Epidermal melanocyte (primary cell): ENCODE measurements around the gene DAAM1.
A peak's percentile ranks its signal among the peaks of the same experiment; 100 is the strongest.

ENCODE experiments used
- DNase-seq: peaks from one replicate; pipeline ENCODE4 v3.0.0; 2011; ENCODE audit warnings: low spot score; ENCODE audit not compliant: insufficient read length

Gene DAAM1

DNA sequence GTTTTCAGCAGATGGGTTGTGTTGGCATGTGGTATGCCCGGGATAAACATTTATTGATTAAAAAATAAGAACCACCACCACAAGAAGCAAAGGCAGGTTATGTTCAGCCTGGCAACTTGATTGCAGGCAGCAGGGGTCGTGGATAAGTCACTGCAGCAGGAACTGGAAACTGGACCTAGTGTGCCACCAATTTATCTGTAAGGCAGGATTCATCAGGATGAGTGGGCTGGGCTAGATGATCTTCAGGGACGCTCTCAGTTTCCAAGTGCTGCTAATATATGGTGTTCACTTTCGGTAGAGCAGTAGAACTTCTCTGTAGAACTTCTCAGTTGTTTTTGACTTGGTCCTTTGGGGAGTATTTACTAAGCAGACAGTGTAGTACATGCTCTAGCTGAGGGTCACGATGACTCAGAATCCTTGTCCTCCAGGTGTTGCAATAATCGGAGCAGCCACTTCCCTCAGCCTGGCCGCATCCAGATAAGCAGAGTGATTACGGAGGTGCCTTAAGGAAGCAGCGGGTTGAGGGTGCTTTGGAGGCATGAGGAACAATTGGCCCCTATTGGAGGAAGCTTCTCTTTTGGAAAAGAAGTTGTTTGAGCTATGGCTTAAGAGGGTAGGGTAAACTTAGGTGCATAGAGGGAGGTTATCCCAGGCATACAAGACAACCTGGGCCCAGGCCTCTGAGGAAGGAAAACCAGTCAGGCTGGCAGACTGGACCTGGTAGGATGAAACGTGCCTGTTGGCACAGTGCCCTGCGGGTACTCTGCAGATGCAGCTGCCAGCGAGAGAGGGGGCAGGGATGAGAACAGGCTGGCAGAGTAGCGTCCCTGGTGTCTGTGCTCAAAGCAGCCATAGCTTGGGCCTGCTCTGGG is 172.7 kb downstream of the DAAM1 start:
- no peak for DNase-seq

DNA sequence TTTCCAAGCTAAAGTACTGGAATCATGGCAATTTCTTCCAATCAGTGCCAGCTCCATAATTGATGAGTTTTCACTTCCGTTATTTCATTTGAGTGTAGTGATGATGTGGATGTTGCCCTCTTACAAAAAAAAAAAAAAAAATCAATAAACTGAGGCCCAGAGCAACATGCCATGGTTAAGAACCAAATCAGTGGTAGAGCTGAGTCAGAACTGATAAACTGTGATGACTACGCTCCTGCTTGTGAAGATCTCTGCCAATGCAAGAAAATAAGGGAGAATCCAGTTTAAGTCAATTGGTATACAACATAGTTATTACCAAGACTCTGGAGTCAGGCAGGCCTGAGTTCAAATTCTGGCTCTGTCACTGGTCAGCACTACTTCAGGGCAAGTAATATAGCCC is 174.0 kb downstream of the DAAM1 start:
- DNase-seq, result no peak

DNA sequence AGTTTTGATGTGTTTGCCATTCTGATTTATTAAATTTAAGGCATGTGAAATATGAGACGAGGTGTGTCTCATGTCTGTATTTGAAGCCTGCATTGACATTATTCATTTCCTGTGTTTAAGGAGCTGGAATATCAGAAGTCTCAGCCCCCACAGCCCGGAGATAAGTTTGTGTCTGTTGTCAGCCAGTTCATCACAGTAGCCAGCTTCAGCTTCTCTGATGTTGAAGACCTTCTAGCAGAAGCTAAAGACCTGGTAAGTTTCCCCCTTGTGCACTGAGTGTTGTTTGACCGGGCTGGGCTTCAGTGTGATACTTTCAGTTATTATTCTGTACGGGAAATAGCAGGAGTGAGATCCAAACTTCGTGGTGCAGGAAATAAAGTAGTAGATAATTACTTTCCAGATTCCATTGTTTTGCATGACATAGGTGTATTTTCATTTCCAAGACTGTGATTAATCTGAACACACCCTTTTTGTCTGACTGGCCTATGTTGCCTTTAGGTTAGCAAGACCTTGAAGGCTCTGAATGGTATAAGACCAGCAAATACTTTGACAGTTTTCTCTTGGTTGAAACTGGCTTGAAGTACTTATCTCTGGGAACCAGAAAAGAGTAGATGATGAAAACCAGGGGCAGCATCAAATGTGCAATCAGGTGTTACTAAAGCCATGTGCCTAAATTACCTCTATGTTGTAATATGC is 175.2 kb downstream of the DAAM1 start:
- no peak for DNase-seq

DNA sequence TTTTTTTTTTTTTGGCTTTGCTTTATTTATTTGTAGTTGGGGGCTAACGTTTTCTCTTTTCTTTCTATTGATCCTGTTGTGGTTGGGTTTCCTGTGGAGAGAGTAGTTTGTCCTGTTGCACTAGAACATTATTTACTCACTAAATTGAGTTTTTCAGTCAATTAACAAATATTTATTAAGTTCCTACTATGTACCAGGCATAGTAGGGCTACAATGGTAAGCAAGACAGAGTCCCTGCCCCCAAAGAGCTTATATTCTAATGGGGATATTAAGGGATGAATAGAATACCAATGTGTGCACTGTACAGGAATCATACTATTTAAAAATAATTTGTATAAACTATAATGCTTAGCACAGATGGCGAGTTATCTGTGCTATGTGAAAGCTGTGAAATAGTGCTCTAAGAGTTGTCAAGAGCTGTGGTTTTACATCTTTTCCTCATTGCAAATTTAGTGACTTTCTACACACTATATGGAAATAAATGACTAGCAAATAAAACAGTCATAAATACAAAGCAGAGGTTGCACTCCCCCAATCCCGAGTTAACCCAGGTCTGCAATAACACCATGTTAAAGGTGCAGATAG is 181.8 kb downstream of the DAAM1 start:
- DNase-seq, result no peak

DNA sequence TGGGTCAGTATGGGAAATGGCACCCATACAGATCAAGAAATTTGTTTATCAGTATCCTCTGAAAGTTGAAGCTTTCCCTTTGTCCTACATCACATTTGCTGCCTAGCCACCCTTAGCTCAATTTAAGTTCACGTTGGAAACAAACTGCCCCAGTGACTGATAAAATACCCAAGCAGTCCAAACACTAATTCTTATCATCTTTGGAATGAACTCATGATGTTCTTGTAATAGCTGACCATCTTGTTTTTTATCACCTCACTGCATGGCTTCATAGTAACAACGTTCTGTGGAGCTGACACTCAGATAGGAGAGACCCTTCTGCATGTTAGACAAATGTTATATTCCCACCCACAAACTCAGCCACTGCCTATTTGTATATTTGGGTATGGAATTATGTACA is 183.3 kb downstream of the DAAM1 start:
- DNase-seq, result no peak

DNA sequence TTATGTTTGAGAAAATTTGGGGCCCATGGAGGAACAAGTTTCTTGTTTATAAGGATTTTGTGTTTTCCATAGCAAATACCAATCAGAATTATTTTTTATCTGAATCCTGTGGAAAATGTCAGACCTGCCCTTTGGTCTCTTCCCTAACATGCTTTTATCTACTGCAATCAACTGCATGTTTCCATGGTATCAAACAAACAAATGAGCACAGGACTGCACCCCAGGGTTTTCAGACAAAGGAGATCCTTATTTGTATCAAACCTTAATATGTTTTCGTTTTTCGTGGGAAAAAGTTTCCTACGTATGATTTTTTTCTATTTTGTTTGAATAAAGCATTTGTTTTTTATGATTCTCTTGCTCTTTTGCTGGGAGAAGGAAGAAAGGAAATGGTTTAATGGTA is 185.6 kb downstream of the DAAM1 start:
- DNase-seq, result no peak

DNA sequence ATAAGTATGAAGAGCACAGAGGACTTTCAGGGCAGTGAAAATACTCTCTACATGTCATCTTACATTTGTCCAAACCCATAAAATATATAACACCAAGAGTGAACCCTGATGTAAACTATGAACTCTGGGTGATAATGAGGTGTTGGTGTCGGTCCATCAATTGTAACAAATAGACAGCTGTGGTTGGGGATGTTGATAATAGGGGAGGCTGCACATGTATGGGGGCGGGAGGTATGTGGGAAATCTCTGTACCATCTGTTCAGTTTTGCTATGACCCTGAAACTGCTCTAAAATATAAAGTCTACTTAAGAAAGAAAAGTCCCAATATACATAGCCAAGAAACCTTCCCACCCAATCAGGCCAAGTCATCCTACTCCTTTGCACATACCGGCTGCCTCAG is 188.2 kb downstream of the DAAM1 start:
- no peak for DNase-seq

DNA sequence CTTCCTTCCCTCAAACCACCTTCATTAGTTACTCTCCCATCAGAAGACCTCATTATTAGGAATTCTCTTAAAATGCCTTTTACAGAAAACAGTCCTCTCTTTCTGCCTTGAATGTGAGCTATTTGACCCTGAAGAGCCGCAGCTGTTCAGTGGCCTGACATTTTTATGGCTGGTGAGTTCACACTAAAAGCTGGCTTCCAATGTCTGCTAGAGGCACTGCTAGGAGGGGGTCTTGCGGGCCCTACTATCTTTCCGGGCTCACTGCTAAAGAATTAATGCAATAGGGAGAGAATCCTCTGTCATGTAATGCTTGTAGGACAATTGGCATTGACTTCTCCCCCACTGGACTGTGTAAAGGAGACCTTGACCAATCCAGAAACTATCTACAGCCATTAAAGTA is 189.0 kb downstream of the DAAM1 start:
- DNase-seq, result no peak

DNA sequence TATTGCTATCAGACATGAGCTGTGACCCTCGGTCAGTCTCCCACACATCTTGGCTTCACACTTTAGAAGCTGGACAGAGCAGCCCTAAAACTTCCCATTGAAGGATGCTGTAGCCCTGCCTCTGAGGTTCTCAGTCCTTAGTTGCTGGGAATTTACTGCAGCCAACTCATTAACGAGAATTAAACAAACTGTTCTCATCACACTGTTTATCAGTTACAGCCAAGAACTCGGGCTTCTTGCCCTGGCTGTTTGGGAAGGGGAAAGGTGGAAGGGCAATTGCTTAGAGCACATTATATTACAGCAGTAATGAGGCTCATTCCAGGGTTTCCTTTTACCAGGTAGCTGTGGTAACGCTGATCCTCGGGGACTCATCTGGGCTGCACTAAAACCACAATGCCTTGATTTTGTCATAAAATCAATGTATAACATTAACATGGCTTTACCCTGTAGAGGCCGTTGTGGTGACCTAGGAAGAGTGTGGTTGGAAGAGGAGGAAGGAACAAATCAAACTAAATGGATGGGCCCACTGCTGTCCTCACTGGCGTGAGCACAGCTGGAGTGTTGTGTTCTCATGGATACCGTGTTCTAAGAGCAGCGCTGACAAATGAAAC is 189.6 kb downstream of the DAAM1 start:
- no peak for DNase-seq

DNA sequence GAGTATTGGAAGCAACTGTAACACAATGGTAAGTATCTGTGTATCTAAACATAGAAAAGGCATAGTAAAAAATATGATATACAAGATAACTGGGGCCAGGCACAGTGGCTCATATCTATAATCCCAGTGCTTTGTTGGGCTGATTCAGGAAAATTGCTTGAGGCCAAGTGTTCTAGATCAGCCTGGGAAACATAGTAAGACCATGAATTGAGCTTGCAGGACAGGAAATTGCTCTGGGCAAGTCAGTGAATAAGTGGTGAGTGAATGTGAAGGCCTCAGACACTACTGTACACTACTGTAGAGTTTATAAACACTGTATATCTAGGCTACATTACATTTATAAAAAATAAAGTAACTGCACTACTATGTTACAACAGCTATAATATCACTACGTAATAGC is 201.5 kb downstream of the DAAM1 start:
- DNase-seq, result no peak

DNA sequence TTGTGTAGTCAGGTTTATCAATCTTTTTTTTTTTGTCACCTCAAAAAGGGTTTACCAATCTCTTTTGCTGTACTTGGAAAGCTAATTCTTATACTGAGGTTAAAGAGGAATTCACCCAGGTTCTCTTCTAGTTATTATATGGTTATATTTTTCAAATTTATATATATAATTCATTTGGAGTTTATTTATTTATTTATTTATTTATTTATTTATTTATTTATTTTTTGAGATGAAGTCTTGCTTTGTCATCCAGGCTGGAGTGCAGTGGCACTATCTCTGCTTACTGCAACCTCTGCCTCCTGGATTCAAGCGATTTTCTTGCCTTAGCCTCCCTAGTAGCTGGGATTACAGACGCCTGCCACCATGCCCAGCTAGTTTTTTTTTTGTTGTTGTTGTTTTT is 202.9 kb downstream of the DAAM1 start:
- no peak for DNase-seq

DNA sequence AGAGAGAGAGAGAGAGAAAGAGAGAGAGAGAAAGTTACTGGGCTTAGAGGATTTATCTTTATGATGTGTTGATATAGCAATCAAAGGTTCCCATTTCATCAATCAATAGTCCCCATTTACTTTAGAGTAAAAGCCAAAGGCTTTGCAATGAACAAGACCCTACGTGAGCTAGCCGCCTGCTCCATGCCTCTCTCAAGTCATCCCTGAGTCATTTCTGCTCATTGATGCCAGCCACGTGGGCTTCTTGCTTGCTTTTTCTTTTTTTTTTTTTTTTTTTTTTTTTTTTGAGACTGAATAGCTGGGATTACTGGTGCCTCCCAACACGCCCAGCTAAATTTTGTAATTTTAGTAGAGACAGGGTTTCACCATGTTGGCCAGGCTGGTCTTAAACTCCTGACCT is 205.8 kb downstream of the DAAM1 start:
- DNase-seq, result no peak

DNA sequence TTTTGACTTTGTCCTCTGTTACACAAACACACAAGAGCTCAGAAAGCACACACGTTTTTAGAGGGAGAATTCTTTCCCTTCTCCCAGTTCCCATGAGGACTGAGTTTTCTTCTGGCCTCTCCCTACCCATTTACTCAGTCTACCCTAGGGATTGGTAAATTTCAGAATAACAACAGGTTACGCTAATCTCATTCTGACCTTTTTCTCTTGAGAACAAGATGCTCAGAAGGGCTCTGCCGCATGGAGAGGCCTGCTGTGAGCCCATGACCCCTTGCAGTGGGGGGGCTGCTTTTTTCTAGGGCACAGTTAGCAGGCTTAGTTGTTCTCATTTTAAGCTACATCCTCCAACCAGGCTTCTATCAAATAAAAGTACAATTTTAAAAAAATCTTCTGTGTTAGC is 207.2 kb downstream of the DAAM1 start:
- no peak for DNase-seq

DNA sequence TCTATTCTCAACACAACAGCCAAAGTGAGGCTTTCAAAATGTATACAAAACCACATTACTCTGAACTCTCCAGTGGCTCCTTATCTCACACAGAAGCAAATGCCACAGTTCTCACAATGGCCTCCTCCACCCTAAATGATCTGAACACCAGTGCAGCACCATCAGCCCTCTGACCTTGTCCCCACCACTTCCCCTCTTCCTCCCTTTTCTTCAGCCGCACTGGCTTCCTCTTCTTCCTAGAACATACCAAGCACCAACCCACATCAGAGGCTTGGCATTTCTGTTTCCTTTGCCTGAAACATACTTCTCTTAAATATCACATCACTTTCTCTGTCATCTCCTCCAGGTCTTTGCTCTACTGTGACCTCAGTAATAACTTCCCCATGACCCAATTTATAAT is 210.4 kb downstream of the DAAM1 start:
- DNase-seq, result no peak

DNA sequence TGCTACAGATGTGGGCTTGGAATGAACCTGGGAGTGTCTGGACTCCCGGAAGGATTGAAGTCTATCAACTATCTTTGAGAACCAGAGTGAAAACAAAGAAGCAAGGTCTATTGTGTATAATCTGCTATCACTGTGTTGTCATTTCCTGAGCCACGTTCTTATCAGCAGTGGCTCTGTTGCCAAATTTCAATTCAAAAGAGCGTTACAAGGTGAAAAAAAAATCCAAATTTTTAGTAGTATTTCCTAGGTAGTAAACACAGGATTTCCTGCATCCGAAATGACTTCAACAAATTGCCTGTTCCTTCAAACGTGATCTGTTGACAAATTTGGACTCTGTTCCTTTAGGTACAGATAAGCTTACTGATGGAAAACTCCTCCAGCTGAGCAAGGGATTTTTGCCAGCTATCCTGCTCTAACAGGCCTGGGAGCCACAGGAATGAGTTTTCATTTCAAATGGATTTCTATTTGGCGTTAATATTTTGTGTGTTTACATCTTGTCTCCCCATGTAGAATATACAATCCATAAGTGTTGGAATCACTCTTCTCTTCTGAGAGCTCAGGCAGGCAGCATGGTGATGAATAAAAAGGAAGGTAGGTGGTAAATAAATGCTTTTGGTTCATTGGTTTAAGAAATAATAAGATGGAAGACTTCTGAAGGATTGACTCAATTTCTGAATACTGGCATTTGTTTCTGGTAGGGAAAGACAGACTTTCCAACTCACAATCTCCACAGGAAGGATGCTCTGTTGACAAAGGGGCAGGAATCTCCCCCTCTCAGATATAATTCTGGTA is 218.2 kb downstream of the DAAM1 start:
- DNase-seq, result no peak

DNA sequence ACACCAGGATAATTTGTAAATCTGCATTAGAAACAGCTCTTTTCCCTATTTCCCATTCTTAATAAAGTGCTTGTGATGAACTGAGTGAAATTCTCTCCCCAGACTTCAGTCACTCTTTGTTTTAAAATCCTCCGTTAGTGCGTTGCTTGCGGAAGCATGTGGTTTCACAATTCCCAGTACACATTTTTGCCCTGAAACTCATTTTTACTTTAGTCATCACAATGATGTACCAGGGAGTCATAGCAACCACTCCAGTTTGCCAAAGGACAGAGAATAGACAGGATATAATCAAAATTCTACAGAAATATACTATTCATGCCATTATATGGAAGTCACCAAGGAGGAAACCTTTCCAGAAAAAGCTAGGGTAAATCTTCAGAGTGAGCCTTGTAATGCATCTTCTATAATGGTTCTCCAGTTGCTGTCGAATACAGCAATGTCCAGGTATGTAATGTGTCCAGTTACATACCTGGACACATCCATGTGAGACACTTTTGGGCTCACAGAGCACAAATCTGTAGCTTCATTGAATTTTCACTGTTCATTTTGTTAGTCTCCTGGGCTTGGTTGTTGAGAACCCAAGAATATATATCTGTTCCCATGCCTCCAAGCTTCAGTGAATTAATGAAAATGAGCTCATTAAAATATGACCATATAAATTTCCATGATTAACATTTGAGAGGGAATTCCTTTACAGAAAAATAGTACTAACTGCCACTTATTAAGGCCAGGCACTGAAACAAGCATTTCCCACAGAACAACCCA is 219.0 kb downstream of the DAAM1 start:
- DNase-seq, result peak; percentile 70

DNA sequence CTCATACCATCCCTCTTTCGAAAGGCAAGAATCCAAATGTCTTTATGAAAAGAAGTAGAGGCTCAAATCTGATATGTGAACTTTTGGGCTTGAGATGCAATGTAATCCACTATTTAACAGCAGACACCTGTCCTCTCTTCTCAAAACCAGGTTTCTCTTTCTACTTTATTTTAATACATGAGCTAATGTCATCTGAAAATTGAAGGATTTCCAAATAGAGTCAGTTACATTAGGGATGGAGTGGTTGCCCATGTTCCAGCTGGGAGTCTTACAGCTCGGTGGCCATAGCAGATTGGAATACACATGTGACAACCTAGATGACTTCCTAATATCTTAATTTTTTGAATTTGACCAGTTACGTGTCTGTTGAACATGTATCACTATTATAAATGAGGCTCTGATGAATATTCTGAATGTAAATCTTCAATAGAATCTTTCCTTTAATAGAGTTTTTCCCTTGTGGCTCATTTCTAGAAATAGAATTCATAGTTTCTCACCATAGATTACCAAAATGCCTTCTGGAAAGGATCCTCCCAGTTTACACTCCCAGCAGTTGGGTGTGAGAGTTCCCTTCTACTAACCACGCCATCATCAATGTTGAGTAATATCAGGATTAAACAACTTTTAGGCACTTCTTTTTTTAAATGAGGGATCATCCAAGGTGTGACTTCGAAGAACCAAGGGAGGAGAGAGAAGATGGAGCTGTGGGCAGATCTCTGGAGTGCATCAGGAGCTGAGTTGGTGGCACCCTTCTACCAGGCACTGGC is 227.6 kb downstream of the DAAM1 start:
- DNase-seq, result no peak

DNA sequence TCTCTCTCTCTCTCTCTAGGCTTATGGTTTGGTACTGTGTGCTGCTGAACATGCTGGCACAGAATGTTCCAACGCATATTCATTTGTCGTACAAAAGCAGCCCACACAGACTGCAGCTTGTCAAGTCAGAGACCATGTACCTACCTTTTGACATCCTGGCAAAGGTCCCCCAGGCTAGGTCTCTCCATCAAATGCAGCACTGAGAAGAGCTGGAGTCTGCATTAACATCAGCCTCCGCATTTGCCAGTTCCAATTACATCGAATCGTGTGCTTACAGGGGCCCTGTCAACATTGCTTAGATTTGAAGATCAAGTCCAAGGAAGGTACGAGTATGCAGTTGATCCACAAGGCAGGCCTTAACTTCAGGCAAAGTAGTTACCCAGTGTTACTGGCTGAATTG is 228.8 kb downstream of the DAAM1 start:
- no peak for DNase-seq

DNA sequence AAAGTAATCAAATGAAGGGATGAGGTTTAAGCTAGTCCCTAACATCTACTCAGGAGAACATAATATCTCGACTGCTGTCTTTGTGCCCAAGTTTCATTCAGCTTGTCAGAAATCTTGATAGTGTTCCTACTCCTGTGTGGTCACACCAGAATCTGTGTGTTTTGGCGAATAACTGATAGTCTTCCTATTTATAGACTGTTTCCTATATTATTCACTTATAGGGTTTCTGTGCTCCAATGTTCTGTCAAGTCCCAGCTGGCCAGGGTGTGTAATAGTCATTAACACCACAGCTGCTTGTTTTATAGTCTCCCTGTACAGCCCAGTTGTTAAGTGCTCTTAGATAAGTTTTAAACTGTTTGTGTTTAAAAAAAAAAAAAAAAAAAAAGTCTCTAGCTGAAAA is 230.8 kb downstream of the DAAM1 start:
- DNase-seq, result no peak
